SK-N-SH treated with all-trans-retinoic acid at 6 μM for 48 hours (cell line): ENCODE measurements around the gene CLIC5.

ENCODE experiments used
- BACH2 ChIP-seq: fragments of 250-450 bp; sonication (Bioruptor Pico); IDR thresholded peaks from 2 replicates; pipeline ENCODE4 v1.9.0; 2021; ENCODE audit warnings: mild to moderate bottlenecking, borderline replicate concordance
- CSRNP3 ChIP-seq: fragments of 250-450 bp; sonication (Bioruptor Pico); IDR thresholded peaks from 2 replicates; pipeline ENCODE4 v1.5.1; 2021; ENCODE audit warnings: mild to moderate bottlenecking, moderate library complexity
- SNAI2 ChIP-seq: fragments of 250-450 bp; sonication (Bioruptor Pico); IDR thresholded peaks from 2 replicates; pipeline ENCODE4 v1.5.0; 2020; ENCODE audit warnings: mild to moderate bottlenecking, moderate library complexity

- TF ChIP-seq CSRNP3 (CRISPR knock-in tag) (no peak), SNAI2 (CRISPR knock-in tag) (no peak), BACH2 (no peak)
Observed at GRCh38 chr6:45955597-45955996, 60.1 kb downstream of the CLIC5 start.
